Measurements from ENCODE around the gene PTCD1. TPM values are rescaled to one million over a fixed set of nuclear protein-coding genes. Genes with fewer than 3 reads are reported as not detected.

PTCD1 gene
- total and polyA plus RNA-seq, 9 of the 15 experiments (the other 6 are each of a cell fraction or from before 2014, with no cell fraction given), result 0.46 to 17.1 (median 6.2) TPM

DNA sequence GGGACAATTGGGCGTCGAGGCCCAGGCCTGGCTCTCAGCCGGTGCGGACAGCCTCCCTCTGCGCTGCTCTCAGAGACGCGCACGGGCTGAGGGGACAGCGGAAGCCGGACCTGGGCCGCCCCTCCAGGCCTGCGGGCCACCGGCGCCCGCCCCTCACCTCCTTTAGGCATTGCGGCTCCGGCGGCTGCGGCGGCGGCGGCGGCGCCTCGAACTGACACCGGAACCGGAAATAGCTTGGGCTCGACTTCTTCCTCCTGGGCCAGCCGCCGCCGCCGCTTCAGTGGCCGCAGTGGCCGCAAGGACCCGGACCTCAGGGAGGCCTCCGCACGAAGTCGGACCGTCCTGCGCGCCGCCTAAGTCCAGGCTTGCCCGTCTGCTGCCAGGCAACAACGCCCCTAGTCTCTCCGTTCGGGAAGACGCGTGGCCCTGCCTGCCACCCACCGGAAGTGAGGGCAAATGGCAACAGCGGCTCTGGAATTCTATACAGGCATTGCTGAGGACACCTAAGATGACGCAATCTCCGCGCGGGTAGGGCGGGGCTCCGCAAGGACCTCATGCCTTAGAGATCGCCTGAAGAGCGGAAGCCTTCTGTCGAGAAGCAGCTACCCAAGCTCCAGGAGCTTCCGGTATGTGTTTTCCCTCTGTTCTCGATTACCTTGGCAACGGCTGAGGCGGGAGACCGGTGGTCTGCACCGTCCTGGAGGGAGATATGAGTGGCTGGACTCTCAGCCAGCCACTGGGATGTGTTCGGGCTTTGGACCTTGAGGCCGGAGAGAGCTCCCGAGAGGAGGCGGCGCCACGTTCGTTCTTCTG, 30.0 kb downstream of the PTCD1 start, which contains the start of the genes BUD31 and PDAP1 (continued):
- peak; percentile 95 for TF ChIP-seq JUNB (CRISPR knock-in tag; conservative IDR thresholded peaks at IDR 0.05)
- no peak for TF ChIP-seq NFATC3 (IDR thresholded peaks at IDR 0.05)
- no peak for TF ChIP-seq WHSC1 (IDR thresholded peaks at IDR 0.05; ENCODE audit: low read length)
- TF ChIP-seq HOMEZ (CRISPR knock-in tag; IDR thresholded peaks at IDR 0.05), result no peak
- TF ChIP-seq TRIM28 (IDR thresholded peaks at IDR 0.05), result no peak; the same call in 1 of the 2 replicates
- peak; percentile 87; the same call in 1 of the 2 replicates for TF ChIP-seq PHF8 (IDR thresholded peaks at IDR 0.05; ENCODE audit: borderline replicate concordance, low read length)
- no peak for TF ChIP-seq HMG20A (CRISPR knock-in tag; conservative IDR thresholded peaks at IDR 0.05)
- no peak for TF ChIP-seq MCM2 (IDR thresholded peaks at IDR 0.05; ENCODE audit: low read depth)
- no peak for TF ChIP-seq MITF (IDR thresholded peaks at IDR 0.05)
- peak; percentile 88 for TF ChIP-seq HMGN3 (IDR thresholded peaks at IDR 0.05; ENCODE audit: borderline replicate concordance, extremely low read depth, insufficient read length, low read depth, low read length)
- TF ChIP-seq HEY1 (CRISPR knock-in tag; IDR thresholded peaks at IDR 0.05; ENCODE audit: borderline replicate concordance), result 0 out of 2 replicates have a peak, but pooled peaks have one; percentile 61
- TF ChIP-seq ZSCAN29 (IDR thresholded peaks at IDR 0.05), result no peak
- peak in 1 of 3 experiments; percentile 18; a peak in 1 of 6 replicates for TF ChIP-seq CTCF (IDR thresholded peaks at IDR 0.05 in 2 of 3, conservative IDR thresholded peaks at IDR 0.05 in 1 of 3; ENCODE audit: insufficient read depth in 2 of 3, low read depth in 1 of 3, low read length in 3 of 3)
- TF ChIP-seq SP2 (IDR thresholded peaks at IDR 0.05; ENCODE audit: extremely low read depth, low read depth, low read length, poor library complexity, severe bottlenecking), result no peak
- no peak; the same call in 1 of the 2 replicates for TF ChIP-seq ZNF12 (CRISPR knock-in tag; IDR thresholded peaks at IDR 0.05)
- no peak for TF ChIP-seq HNRNPUL1 (IDR thresholded peaks at IDR 0.05; ENCODE audit: low read length)
- TF ChIP-seq RBM34 (IDR thresholded peaks at IDR 0.05; ENCODE audit: borderline replicate concordance, insufficient read depth, low read length), result no peak
- no peak for TF ChIP-seq SRSF7 (optimal IDR thresholded peaks at IDR 0.05; ENCODE audit: low read depth, low read length)
- TF ChIP-seq ZNF140 (CRISPR knock-in tag; IDR thresholded peaks at IDR 0.05), result no peak
- TF ChIP-seq HDAC2 (IDR thresholded peaks at IDR 0.05), result no peak
- TF ChIP-seq NCOA4 (IDR thresholded peaks at IDR 0.05; ENCODE audit: partially characterized antibody), result no peak
- TF ChIP-seq HLTF (IDR thresholded peaks at IDR 0.05), result no peak
- TF ChIP-seq NELFE (IDR thresholded peaks at IDR 0.05; ENCODE audit: insufficient read depth, insufficient read length), result no peak
- TF ChIP-seq ZNF507 (tag; conservative IDR thresholded peaks at IDR 0.05), result no peak
